ENCODE results near the gene DDR1.
"Not testable (repeated sequence)": the region's sequence is repeated elsewhere in the genome, so short reads cannot be mapped to it uniquely, and the experiment has no call there.

Gene DDR1

GRCh38 chr6:30901436-30901835 lies 17.1 kb downstream of the DDR1 start:
- no peak for DNase-seq (ENCODE audit: low read depth)
- TF ChIP-seq CTCF (conservative IDR thresholded peaks at IDR 0.05; ENCODE audit: control insufficient read depth, insufficient read depth, low read depth, low read length), result no peak
- no peak overlapping the region for H3K4me3 ChIP-seq (ENCODE audit: control insufficient read depth, low read depth, low read length)

GRCh38 chr6:30902196-30902595 lies 17.9 kb downstream of the DDR1 start:
- not testable (repeated sequence) for H3K4me3 ChIP-seq (ENCODE audit: control insufficient read depth, low read depth, low read length); DNase-seq (ENCODE audit: low read depth)

GRCh38 chr6:30902709-30903108 lies 18.4 kb downstream of the DDR1 start:
- no peak overlapping the region for H3K4me3 ChIP-seq (ENCODE audit: control insufficient read depth, low read depth, low read length)
- no peak for TF ChIP-seq CTCF (conservative IDR thresholded peaks at IDR 0.05; ENCODE audit: control insufficient read depth, insufficient read depth, low read depth, low read length)
- DNase-seq (ENCODE audit: low read depth), result no peak

- no peak for DNase-seq (ENCODE audit: low read depth)
- TF ChIP-seq CTCF (conservative IDR thresholded peaks at IDR 0.05; ENCODE audit: control insufficient read depth, insufficient read depth, low read depth, low read length), result no peak
- no peak overlapping the region for H3K4me3 ChIP-seq (ENCODE audit: control insufficient read depth, low read depth, low read length)
Observed at GRCh38 chr6:30903236-30903635, 18.9 kb downstream of the DDR1 start.

- H3K4me3 ChIP-seq (ENCODE audit: control insufficient read depth, low read depth, low read length), result peak overlapping the region; percentile 97
- DNase-seq (ENCODE audit: low read depth), result not testable (repeated sequence)
Observed at GRCh38 chr6:30907290-30907757, 23.0 kb downstream of the DDR1 start.

- peak within 1 kb of the TSS; percentile 97 for H3K4me3 ChIP-seq (ENCODE audit: control insufficient read depth, low read depth, low read length)
- TF ChIP-seq CTCF (conservative IDR thresholded peaks at IDR 0.05; ENCODE audit: control insufficient read depth, insufficient read depth, low read depth, low read length), result no peak
- peak; percentile 99 for DNase-seq (ENCODE audit: low read depth)
Observed at GRCh38 chr6:30907758-30908591, 23.7 kb downstream of the DDR1 start, which contains the start of gene GTF2H4. TSS of gene GTF2H4 (plus strand) at chr6:30908207.

- TF ChIP-seq CTCF (conservative IDR thresholded peaks at IDR 0.05; ENCODE audit: control insufficient read depth, insufficient read depth, low read depth, low read length), result no peak
- H3K4me3 ChIP-seq (ENCODE audit: control insufficient read depth, low read depth, low read length), result peak overlapping the region; percentile 97
- no peak for DNase-seq (ENCODE audit: low read depth)
Observed at GRCh38 chr6:30908700-30909099, 24.4 kb downstream of the DDR1 start.

- not testable (repeated sequence) for H3K4me3 ChIP-seq (ENCODE audit: control insufficient read depth, low read depth, low read length); DNase-seq (ENCODE audit: low read depth)
Observed at GRCh38 chr6:30910473-30910872, 26.2 kb downstream of the DDR1 start.
